ENCODE data around the gene RRAGB. TPM values are rescaled to one million over a fixed set of nuclear protein-coding genes. Genes with fewer than 3 reads are reported as not detected.

Gene RRAGB
- total RNA-seq, 2 experiments from 2014 or later = 4.9 to 5.3 TPM

GRCh38 chrX:55777596-55777995 is 60.0 kb downstream of the RRAGB start:
- Mint-ChIP-seq H3K4me1 (ENCODE audit: low read depth) (no peaks in the 10 kb centered on the region), H3K27ac (no peak overlapping the region), H3K4me3 (no peak overlapping the region), H3K9me3 (peaks cover 17% of the 10 kb centered on the region), H3K36me3 (peaks cover 24% of the 10 kb centered on the region), H3K27me3 (no peaks in the 10 kb centered on the region)
- DNase-seq = no peak
- intact Hi-C loops (cut with micrococcal nuclease) = no loop called here
- ChIA-PET CTCF (no interaction called here), POLR2A (no interaction called here)

GRCh38 chrX:55778322-55778721 is 60.8 kb downstream of the RRAGB start:
- Mint-ChIP-seq H3K36me3 (peaks cover 20% of the 10 kb centered on the region), H3K27ac (no peak overlapping the region), H3K4me3 (no peak overlapping the region), H3K27me3 (no peaks in the 10 kb centered on the region), H3K9me3 (peaks cover 16% of the 10 kb centered on the region), H3K4me1 (ENCODE audit: low read depth) (no peaks in the 10 kb centered on the region)
- CTCF ChIA-PET = no interaction called here
- no peak for DNase-seq
- POLR2A ChIA-PET = no interaction called here
- intact Hi-C loops (cut with micrococcal nuclease) = no loop called here

GRCh38 chrX:55783723-55784122 is 66.2 kb downstream of the RRAGB start:
- no peak overlapping the region for H3K27ac Mint-ChIP-seq
- H3K4me3 Mint-ChIP-seq = no peak overlapping the region
- no peaks in the 10 kb centered on the region for H3K4me1 Mint-ChIP-seq (ENCODE audit: low read depth)
- ChIA-PET POLR2A (no interaction called here), CTCF (no interaction called here)
- no peaks in the 10 kb centered on the region for H3K27me3 Mint-ChIP-seq
- no peak for DNase-seq
- intact Hi-C loops (cut with micrococcal nuclease) = no loop called here
- H3K9me3 Mint-ChIP-seq = peaks cover 14% of the 10 kb centered on the region
- H3K36me3 Mint-ChIP-seq = no peaks in the 10 kb centered on the region

GRCh38 chrX:55787063-55787462 is 69.5 kb downstream of the RRAGB start:
- H3K27me3 Mint-ChIP-seq = no peaks in the 10 kb centered on the region
- no peak overlapping the region for H3K4me3 Mint-ChIP-seq
- CTCF ChIA-PET = no interaction called here
- POLR2A ChIA-PET = no interaction called here
- H3K27ac Mint-ChIP-seq = no peak overlapping the region
- no peaks in the 10 kb centered on the region for H3K4me1 Mint-ChIP-seq (ENCODE audit: low read depth)
- peaks cover 2% of the 10 kb centered on the region for H3K9me3 Mint-ChIP-seq
- intact Hi-C loops (cut with micrococcal nuclease) = no loop called here
- no peaks in the 10 kb centered on the region for H3K36me3 Mint-ChIP-seq
- DNase-seq = no peak

GRCh38 chrX:55787727-55788126 is 70.2 kb downstream of the RRAGB start:
- intact Hi-C loops (cut with micrococcal nuclease) = no loop called here
- Mint-ChIP-seq H3K27ac (no peak overlapping the region), H3K36me3 (no peaks in the 10 kb centered on the region), H3K9me3 (peaks cover 2% of the 10 kb centered on the region), H3K27me3 (no peaks in the 10 kb centered on the region), H3K4me3 (no peak overlapping the region), H3K4me1 (ENCODE audit: low read depth) (no peaks in the 10 kb centered on the region)
- no peak for DNase-seq
- ChIA-PET CTCF (no interaction called here), POLR2A (no interaction called here)

GRCh38 chrX:55794405-55794804 is 76.9 kb downstream of the RRAGB start:
- no peaks in the 10 kb centered on the region for H3K36me3 Mint-ChIP-seq
- H3K9me3 Mint-ChIP-seq = no peaks in the 10 kb centered on the region
- H3K4me3 Mint-ChIP-seq = no peak overlapping the region
- H3K27ac Mint-ChIP-seq = no peak overlapping the region
- peak; percentile 11 for DNase-seq
- POLR2A ChIA-PET = no interaction called here
- no peaks in the 10 kb centered on the region for H3K4me1 Mint-ChIP-seq (ENCODE audit: low read depth)
- no peaks in the 10 kb centered on the region for H3K27me3 Mint-ChIP-seq
- intact Hi-C loops (cut with micrococcal nuclease) = loop anchor here (1.0 kb wide), 1 partner anchor 39 kb away; no protein-coding TSS in a partner anchor
- CTCF ChIA-PET = no interaction called here

GRCh38 chrX:55796496-55796895 is 78.9 kb downstream of the RRAGB start:
- no peak for DNase-seq
- CTCF ChIA-PET = no interaction called here
- no peaks in the 10 kb centered on the region for H3K27me3 Mint-ChIP-seq
- no peaks in the 10 kb centered on the region for H3K9me3 Mint-ChIP-seq
- H3K4me1 Mint-ChIP-seq (ENCODE audit: low read depth) = no peaks in the 10 kb centered on the region
- POLR2A ChIA-PET = no interaction called here
- no peaks in the 10 kb centered on the region for H3K36me3 Mint-ChIP-seq
- no peak overlapping the region for H3K27ac Mint-ChIP-seq
- intact Hi-C loops (cut with micrococcal nuclease) = no loop called here
- H3K4me3 Mint-ChIP-seq = no peak overlapping the region

- no peak for DNase-seq
- POLR2A ChIA-PET = no interaction called here
- CTCF ChIA-PET = no interaction called here
- no peaks in the 10 kb centered on the region for H3K27me3 Mint-ChIP-seq
- no peaks in the 10 kb centered on the region for H3K36me3 Mint-ChIP-seq
- no peak overlapping the region for H3K27ac Mint-ChIP-seq
- H3K9me3 Mint-ChIP-seq = no peaks in the 10 kb centered on the region
- no peak overlapping the region for H3K4me3 Mint-ChIP-seq
- intact Hi-C loops (cut with micrococcal nuclease) = no loop called here
- H3K4me1 Mint-ChIP-seq (ENCODE audit: low read depth) = no peaks in the 10 kb centered on the region
These were observed 84.3 kb downstream of the RRAGB start for GRCh38 chrX:55801811-55802210.

Other genes with a start within 250 kb of the RRAGB start
- 1 to 10 TPM; 1.6 to 2.1 TPM for gene USP51, start 227.9 kb upstream of the RRAGB start, total RNA-seq
- gene FOXR2, start 94.3 kb upstream of the RRAGB start, total RNA-seq = not detected

All from activated CD4-positive, alpha-beta memory T cell treated with anti-CD3 and anti-CD28 coated beads for 36 hours (primary cell).